Measurements from ENCODE around the gene TAF6L. TPM values are rescaled to one million over a fixed set of nuclear protein-coding genes. Genes with fewer than 3 reads are reported as not detected.
A peak's percentile ranks its signal among the peaks of the same experiment; 100 is the strongest.
"Not testable (repeated sequence)": the region's sequence is repeated elsewhere in the genome, so short reads cannot be mapped to it uniquely, and the experiment has no call there.

TAF6L gene
- total and polyA plus RNA-seq, 12 donors: 10.8 to 98.1 (median 26.0) TPM

DNA sequence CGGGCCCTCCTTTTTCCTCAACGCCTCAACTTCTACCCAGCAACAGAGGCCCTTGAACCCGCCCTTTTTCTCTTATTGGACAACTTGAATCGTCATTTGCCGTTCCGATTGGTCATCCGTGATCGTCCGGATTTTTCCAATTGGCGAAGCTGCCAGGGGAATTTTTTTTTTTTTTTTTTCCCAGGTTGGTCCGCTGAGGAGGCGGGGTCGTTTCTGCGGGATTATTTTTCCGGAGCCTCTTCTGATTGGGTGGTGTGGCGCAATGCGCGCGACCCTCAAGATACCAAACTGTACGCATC is 43.4 kb upstream of the TAF6L start:
- Histone ChIP-seq H3K9me3 (replicated peaks in 1 of 3) (no peaks in the 10 kb centered on the region), H3K36me3 (replicated peaks in 1 of 2) (peaks cover 0 to 21% of the 10 kb centered on the region in 2 donors), H3K4me1 (replicated peaks in 1 of 2) (peaks cover 22 to 48% of the 10 kb centered on the region in 2 donors), H3K4me3 (peak overlapping the region in 3 of 4 donors; percentile 20 to 79 (median 77)), H3K27ac (peak overlapping the region; percentile 95 to 100 (median 96)), H3K27me3 (no peaks in the 10 kb centered on the region)
- DNase-seq: peak; percentile 87 to 97 (median 94)
- intact Hi-C loops (cut with DNase I): no loop called here
- TF ChIP-seq, protein P1, sequence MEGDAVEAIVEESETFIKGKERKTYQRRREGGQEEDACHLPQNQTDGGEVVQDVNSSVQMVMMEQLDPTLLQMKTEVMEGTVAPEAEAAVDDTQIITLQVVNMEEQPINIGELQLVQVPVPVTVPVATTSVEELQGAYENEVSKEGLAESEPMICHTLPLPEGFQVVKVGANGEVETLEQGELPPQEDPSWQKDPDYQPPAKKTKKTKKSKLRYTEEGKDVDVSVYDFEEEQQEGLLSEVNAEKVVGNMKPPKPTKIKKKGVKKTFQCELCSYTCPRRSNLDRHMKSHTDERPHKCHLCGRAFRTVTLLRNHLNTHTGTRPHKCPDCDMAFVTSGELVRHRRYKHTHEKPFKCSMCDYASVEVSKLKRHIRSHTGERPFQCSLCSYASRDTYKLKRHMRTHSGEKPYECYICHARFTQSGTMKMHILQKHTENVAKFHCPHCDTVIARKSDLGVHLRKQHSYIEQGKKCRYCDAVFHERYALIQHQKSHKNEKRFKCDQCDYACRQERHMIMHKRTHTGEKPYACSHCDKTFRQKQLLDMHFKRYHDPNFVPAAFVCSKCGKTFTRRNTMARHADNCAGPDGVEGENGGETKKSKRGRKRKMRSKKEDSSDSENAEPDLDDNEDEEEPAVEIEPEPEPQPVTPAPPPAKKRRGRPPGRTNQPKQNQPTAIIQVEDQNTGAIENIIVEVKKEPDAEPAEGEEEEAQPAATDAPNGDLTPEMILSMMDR (IDR thresholded peaks at IDR 0.05): no peak
- TF ChIP-seq POLR2A (IDR thresholded peaks at IDR 0.05): no peak
- 0 to 2% (median 0%) methylated on average over 20 of the region's 20 CpGs for WGBS, 4 donors

DNA sequence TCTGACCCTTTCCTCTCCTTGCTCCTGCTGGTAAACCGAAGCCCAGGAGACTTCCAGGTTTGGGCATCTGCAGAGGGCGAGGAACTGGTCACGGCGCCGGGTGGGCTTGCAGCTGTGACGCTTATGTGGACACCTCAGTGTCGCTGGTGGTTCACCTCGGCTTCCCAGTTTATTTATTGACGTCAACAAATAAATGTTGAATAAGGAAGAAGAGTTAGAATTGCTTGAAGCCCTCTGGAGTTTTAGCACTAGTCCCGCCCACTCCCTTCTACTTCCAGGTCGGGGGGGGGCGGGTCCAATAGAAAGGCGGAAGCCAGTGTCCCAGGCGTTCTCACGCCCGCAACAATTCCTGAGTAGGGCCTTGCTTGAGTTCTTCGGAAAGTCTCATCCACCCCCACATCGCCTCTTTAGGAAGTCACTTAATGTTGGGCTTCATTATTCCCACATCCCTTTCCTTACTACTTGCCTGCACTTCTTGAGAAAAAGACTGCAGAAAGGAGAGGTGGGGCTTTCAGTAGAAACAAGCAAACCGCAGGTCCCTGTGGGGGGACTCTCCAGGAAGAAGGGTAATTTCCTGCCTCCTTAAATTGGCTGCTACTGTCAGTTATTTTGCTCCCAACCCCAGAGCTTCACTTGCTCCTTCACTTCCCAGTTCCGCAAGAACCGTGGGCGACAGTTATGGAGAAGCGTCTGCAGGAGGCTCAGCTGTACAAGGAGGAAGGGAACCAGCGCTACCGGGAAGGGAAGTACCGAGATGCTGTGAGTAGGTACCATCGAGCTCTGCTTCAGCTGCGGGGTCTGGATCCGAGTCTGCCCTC is 42.8 kb upstream of the TAF6L start, which contains the start of gene TTC9C:
Gene TTC9C (plus strand): TSS at position 316 of the 818 bp plus-strand sequence. CDS start 363 bp downstream, at position 679.
- H3K9me3 ChIP-seq (replicated peaks in 1 of 3): no peaks in the 10 kb centered on the region
- no peaks in the 10 kb centered on the region for H3K27me3 ChIP-seq
- peak within 1 kb of the TSS; percentile 20 to 83 (median 78) for H3K4me3 ChIP-seq
- H3K27ac ChIP-seq: peak within 1 kb of the TSS; percentile 95 to 100 (median 96)
- TF ChIP-seq POLR2A (IDR thresholded peaks at IDR 0.05): peak; percentile 22 to 61
- TF ChIP-seq, protein P1 (IDR thresholded peaks at IDR 0.05): no peak
- intact Hi-C loops (cut with DNase I): no loop called here
- 0 to 1% (median 0%) methylated on average over 28 to 29 of the region's 29 CpGs for WGBS, 4 donors
- DNase-seq: peak; percentile 85 to 94 (median 92)
- peaks cover 0 to 15% of the 10 kb centered on the region in 2 donors for H3K36me3 ChIP-seq (replicated peaks in 1 of 2)
- peaks cover 22 to 50% of the 10 kb centered on the region in 2 donors for H3K4me1 ChIP-seq (replicated peaks in 1 of 2)

DNA sequence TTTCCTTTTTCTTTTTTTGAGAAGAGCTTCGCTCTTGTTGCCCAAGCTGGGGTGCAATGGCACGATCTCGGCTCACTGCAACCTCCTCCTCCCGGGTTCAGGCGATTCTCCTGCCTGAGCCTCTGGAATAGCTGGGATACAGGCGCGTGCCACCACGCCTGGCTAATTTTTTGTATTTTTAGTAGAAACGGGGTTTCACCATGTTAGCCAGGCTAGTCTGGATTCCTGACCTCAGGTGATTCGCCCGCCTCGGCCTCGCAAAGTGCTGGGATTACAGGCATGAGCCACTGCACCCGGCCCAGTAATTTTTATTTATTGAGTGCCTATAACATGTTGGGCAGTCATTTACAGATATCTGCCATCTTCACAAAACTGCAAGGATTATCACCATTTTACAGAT is 41.1 kb upstream of the TAF6L start:
- Histone ChIP-seq H3K36me3 (replicated peaks in 1 of 2) (peaks cover 0 to 22% of the 10 kb centered on the region in 2 donors), H3K4me1 (replicated peaks in 1 of 2) (peaks cover 12 to 33% of the 10 kb centered on the region in 2 donors), H3K4me3 (peak overlapping the region in 1 of 4 donors; percentile 79)
- WGBS, 4 donors: 83 to 86% (median 84%) methylated on average over 14 of the region's 14 CpGs
- H3K9me3 ChIP-seq (replicated peaks in 1 of 3); H3K27me3 ChIP-seq; DNase-seq; H3K27ac ChIP-seq; intact Hi-C loops (cut with DNase I): not testable (repeated sequence)

DNA sequence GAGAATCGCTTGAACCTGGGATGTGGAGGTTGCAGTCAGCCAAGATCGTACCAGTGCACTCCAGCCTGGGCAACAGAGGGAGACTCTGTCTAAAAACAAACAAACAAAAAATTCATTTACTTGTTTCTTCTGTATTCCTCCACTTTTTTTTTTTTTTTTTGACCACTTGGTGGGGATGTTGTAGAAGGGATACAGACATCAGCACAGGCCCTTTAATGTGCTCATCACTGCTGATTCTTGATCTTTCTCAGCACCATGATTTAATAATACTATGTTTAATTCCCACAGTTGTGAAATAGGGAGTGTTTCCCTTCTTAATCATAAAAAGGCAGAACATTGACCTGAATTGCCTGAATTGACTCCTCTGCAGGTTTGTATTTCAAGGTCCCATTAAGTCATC is 38.4 kb upstream of the TAF6L start:
- TF ChIP-seq, protein P1 (IDR thresholded peaks at IDR 0.05): peak in 1 of 6 experiments; percentile 8
- no peak for TF ChIP-seq POLR2A (IDR thresholded peaks at IDR 0.05)
- Histone ChIP-seq H3K27me3 (no peaks in the 10 kb centered on the region), H3K27ac (no peak overlapping the region), H3K9me3 (replicated peaks in 1 of 3) (no peaks in the 10 kb centered on the region), H3K4me3 (no peak overlapping the region), H3K4me1 (replicated peaks in 1 of 2) (peaks cover 7 to 28% of the 10 kb centered on the region in 2 donors), H3K36me3 (replicated peaks in 1 of 2) (peaks cover 0 to 50% of the 10 kb centered on the region in 2 donors)
- WGBS, 4 donors: 74 to 84% (median 78%) methylated on average over 2 of the region's 2 CpGs
- intact Hi-C loops (cut with DNase I): no loop called here
- no peak for DNase-seq
